IPS-15b (cell line): ENCODE measurements around the gene B9D2.

Experiments used
- H3K27me3 ChIP-seq: one replicate; pipeline ENCODE4 v1.6.1; 2013; ENCODE audit warnings: low read length; ENCODE audit not compliant: control insufficient read depth, insufficient read depth
- H3K36me3 ChIP-seq: one replicate; pipeline ENCODE4 v1.6.1; 2013; ENCODE audit warnings: low read length; ENCODE audit not compliant: control insufficient read depth, insufficient read depth
- H3K4me1 ChIP-seq: one replicate; pipeline ENCODE4 v1.6.1; 2013; ENCODE audit warnings: mild to moderate bottlenecking, low read length; ENCODE audit not compliant: control insufficient read depth, insufficient read depth
- H3K4me3 ChIP-seq: one replicate; pipeline ENCODE4 v1.5.1; 2013; ENCODE audit warnings: low read depth, low read length
- H3K9ac ChIP-seq: one replicate; pipeline ENCODE4 v1.6.1; 2013; ENCODE audit warnings: low read depth, mild to moderate bottlenecking, low read length
- H3K9me3 ChIP-seq: one replicate; pipeline ENCODE4 v1.6.1; 2013; ENCODE audit warnings: mild to moderate bottlenecking, low read length; ENCODE audit not compliant: control insufficient read depth, insufficient read depth

B9D2 gene

DNA sequence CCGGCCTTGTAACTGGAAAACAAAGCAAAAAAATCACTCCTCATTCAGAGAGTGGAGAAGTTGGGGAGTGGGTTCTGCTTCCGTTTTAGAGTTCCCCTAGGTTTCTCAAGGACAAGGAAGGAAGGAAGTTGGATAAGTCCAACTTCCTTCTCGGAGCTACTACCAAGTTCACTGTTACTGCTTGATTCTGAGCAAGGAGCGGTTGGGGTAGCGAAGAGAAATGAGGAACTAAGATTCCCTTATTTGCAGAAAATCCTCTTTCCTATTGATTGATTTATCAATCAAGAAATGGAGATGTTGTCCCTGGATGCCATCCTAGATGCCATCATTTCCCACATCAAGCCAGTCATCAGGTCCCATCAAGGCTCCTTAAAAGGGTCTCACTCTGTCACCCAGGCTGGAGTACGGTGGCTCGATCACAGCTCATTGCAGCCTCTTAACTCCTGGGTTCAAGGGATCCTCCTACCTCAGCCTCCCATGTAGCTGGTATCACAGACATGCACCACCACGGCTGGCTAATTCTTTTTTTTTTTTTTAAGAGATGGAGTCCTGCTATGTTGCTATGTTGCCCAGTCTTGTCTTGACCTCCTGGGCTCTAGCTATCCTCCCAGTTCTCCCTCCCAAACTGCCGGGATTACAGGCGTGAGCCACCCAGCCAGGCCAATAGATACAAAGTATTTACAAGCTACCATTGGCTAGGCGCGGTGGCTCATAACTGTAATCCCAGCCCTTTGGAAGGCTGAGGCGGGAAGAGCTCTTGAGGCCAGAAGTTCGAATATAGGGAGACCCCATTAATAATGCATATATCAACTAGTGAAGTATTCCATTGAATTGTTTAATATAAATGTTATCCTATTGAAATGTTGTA lies 809 bp upstream of the B9D2 start:
- no peaks in the 10 kb centered on the region for H3K36me3 ChIP-seq
- peaks cover 4% of the 10 kb centered on the region for H3K4me1 ChIP-seq
- H3K27me3 ChIP-seq, result no peaks in the 10 kb centered on the region
- peak overlapping the region; percentile 100 for H3K4me3 ChIP-seq
- H3K9me3 ChIP-seq, result no peaks in the 10 kb centered on the region
- peak overlapping the region; percentile 92 for H3K9ac ChIP-seq

DNA sequence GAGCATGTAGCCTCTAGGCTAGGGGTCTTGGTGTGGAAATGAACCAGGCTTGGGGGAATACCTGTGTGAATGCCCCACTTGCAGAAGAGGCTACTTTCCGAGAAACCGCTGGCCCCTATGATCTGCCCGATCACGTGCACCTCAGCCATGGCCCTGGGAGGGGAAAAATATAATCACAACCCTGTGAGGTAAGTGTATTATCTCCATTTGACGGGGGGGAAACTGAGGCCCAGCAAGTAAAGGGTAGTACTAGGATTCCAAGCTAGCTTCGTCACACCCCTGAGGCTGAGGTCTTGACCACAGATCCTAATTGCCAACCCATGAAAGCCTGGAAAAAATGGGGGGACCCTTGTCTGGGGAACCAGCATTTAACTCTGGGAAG lies 587 bp downstream of the B9D2 start:
- Histone ChIP-seq H3K9me3 (no peaks in the 10 kb centered on the region), H3K4me3 (peak overlapping the region; percentile 100), H3K36me3 (no peaks in the 10 kb centered on the region), H3K27me3 (no peaks in the 10 kb centered on the region), H3K4me1 (peaks cover 4% of the 10 kb centered on the region), H3K9ac (peak overlapping the region; percentile 54)

DNA sequence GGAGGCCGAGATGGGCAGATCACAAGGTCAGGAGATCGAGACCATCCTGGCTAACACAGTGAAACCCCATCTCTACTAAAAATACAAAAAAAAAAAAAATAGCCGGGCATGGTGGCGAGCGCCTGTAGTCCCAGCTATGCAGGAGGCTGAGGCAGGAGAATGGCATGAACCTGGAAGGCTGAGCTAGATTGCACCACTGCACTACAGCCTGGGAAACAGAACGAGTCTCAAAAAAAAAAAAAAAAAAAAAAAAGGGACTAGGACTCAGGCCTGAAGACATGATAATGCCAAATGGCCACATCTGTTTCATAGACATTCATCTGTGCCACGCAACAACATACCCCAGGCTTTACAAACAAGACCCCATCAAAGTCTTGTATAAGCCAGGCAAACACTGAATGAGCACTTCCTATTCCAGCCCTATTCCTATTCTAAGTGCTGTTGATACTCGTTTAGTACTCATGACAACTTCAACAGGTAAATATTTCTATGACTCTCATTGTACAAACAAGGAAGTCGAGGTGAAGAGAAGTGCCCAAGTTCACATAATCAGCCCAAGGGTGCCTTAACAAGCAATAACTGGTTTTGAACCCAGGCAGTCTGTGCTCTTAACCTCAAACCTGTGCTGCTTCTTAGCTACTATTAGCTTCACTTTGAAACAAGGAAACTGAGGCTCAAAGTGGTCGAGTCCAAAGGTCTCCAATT lies 1.7 kb downstream of the B9D2 start:
- Histone ChIP-seq H3K36me3 (no peaks in the 10 kb centered on the region), H3K9ac (no peak overlapping the region), H3K27me3 (no peaks in the 10 kb centered on the region), H3K4me1 (peaks cover 4% of the 10 kb centered on the region), H3K4me3 (no peak overlapping the region), H3K9me3 (no peaks in the 10 kb centered on the region)

DNA sequence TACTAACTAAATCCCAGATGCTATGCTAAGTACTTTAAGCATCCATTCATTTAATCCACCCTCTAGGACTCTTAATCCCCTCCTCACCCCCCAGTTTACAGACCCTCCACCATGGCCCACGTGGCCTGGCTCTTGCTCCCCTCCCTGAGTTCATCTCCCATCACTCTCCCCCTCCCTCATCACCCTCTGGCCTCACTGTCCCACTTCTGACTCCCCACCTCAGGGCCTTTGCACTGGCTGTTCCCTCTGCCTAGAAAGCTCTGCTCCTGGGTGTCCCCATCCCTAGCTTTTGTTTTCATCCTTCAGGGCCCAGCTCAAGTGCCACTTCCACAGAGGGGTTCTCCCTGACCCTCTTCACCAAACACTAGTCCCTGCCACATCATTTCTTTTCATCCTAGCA lies 4.2 kb downstream of the B9D2 start:
- Histone ChIP-seq H3K27me3 (peaks cover 3% of the 10 kb centered on the region), H3K9me3 (no peaks in the 10 kb centered on the region), H3K36me3 (no peaks in the 10 kb centered on the region), H3K4me3 (no peak overlapping the region), H3K9ac (no peak overlapping the region), H3K4me1 (peaks cover 4% of the 10 kb centered on the region)

DNA sequence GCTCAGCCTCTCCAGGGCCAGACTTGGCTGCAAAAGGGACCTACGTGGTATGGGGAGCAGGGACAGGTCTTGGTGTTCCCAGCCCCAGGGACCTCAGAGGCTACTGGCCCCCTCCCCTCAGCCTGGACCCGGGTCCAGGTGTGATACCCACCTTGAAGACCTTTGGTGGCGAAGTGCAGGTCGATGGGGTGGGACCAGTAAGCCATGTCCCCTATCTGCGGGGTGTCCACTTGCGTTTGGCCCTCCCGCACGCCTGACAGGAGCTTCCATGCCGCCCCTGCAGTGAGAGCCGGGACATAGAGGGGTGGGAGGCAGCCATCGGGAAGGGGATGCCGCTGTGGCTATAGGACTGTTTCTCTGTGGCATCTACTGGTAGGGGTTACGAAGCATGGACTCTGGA lies 6.2 kb downstream of the B9D2 start:
- no peaks in the 10 kb centered on the region for H3K36me3 ChIP-seq
- H3K4me1 ChIP-seq, result peaks cover 3% of the 10 kb centered on the region
- no peaks in the 10 kb centered on the region for H3K9me3 ChIP-seq
- H3K27me3 ChIP-seq, result peaks cover 3% of the 10 kb centered on the region
- no peak overlapping the region for H3K4me3 ChIP-seq
- no peak overlapping the region for H3K9ac ChIP-seq

DNA sequence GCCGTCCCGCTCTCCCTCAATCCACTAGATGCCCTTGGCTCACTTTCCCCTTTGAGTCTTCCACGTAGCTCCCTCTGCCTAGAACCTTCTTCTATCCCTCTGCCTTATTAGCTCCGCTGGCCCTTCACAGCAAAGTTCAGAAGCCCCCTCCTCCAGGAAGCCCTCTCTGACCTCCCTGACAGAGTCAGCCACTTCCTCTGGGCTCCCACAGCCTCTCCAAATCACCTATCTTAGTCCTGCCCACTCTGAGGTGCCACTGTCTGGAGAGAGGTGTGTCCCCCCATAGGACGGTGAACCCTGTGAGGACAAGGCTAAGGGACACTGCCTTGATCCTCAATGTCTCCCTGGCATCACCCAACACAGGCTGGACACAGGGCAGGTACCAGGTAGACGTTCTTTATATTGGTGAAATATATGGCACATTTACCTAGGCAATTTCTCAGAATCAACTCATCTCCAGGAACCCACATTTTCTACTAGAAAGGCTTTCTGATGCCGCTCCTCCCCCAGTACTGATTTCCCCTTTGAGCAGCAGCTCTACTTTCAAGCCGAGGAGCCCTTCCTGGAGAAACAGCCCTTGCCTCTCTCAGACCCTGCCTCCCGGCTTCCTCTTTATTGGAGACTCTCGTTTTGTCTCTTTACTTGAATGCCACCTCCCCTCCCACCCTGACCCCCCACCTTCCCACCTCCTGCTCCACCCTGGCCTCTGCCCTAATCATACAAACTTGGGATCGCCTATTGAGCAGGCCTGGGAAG lies 6.8 kb downstream of the B9D2 start:
- peaks cover 5% of the 10 kb centered on the region for H3K27me3 ChIP-seq
- H3K36me3 ChIP-seq, result no peaks in the 10 kb centered on the region
- no peaks in the 10 kb centered on the region for H3K9me3 ChIP-seq
- H3K9ac ChIP-seq, result no peak overlapping the region
- H3K4me3 ChIP-seq, result no peak overlapping the region
- H3K4me1 ChIP-seq, result peaks cover 3% of the 10 kb centered on the region

DNA sequence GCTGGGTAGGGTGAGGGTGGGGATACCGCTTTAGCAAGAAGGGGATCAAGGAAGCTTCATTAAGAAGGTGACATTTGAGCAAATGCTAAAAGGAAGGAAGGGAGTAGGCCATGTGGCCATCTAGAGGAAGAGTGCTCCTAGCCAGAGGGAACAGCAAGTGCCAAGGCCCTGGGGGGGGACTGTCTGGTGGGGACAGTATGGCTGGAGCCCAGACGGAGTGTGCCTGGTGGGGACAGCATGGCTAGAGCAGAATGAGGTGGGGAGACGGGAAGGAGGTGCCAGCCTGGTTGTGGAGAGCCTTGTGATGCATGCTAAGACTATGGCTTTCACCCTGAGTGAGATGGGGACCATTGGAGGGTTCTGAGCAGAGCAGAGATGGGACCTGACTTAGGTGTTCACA lies 8.1 kb downstream of the B9D2 start:
- H3K9me3 ChIP-seq, result no peaks in the 10 kb centered on the region

DNA sequence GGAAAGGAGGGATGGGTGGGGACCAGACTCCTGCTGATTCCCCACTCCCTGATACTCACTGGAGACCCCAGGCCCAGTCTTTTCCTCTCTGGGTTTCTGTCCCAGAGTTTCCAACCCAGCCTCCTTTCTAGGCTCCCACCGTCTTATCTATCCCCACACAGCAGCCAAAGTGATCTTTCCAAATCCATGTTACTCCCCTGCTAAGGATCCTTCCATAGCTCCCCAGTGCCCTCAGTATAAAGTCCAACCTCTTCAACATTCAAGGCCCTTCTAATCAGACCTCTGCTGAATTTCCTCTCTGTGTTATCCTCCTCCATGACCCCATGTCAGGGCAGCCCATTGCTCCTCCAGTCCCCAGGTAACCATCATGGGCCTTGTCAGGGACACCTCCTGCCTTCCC lies 8.9 kb downstream of the B9D2 start:
- Histone ChIP-seq H3K4me1 (peaks cover 3% of the 10 kb centered on the region), H3K27me3 (peaks cover 19% of the 10 kb centered on the region), H3K4me3 (no peak overlapping the region), H3K9me3 (no peaks in the 10 kb centered on the region), H3K36me3 (no peaks in the 10 kb centered on the region), H3K9ac (no peak overlapping the region)

More for the DNA sequence above, 8.1 kb downstream of the B9D2 start:
- H3K9ac ChIP-seq, result no peak overlapping the region
- H3K36me3 ChIP-seq, result no peaks in the 10 kb centered on the region
- H3K4me1 ChIP-seq, result peaks cover 3% of the 10 kb centered on the region
- peaks cover 17% of the 10 kb centered on the region for H3K27me3 ChIP-seq
- H3K4me3 ChIP-seq, result no peak overlapping the region

DNA sequence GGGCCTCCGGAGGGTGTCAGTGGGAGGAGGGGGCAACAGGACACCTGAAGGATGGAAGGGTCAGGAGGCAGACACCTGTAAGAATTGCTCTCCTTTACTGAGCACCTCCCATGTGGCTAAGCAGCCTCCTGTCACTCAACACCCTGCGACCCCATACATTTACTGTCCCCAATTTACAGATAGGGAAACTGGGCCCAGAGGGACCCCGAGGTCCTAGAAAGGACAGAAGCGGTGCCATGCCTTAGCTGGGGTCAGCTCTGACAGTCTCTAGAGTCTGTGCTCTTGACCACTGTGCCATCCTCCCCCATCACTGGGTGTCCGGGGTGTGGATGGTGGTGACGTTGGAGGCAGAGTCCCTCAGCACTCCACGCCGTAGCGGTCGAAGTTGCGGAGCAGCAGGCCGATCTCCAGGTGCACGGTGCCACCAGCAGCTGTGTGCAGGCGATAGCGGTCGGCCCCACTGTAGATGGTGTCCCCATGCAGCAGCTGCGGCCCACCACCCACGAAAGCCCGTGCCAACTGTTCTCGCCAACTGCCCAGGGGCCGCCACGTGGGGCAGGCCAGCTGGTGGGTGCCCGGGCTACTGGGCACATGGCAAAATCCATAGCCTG lies 9.5 kb downstream of the B9D2 start:
- peak overlapping the region; percentile 56 for H3K4me3 ChIP-seq
- H3K9ac ChIP-seq, result no peak overlapping the region

DNA sequence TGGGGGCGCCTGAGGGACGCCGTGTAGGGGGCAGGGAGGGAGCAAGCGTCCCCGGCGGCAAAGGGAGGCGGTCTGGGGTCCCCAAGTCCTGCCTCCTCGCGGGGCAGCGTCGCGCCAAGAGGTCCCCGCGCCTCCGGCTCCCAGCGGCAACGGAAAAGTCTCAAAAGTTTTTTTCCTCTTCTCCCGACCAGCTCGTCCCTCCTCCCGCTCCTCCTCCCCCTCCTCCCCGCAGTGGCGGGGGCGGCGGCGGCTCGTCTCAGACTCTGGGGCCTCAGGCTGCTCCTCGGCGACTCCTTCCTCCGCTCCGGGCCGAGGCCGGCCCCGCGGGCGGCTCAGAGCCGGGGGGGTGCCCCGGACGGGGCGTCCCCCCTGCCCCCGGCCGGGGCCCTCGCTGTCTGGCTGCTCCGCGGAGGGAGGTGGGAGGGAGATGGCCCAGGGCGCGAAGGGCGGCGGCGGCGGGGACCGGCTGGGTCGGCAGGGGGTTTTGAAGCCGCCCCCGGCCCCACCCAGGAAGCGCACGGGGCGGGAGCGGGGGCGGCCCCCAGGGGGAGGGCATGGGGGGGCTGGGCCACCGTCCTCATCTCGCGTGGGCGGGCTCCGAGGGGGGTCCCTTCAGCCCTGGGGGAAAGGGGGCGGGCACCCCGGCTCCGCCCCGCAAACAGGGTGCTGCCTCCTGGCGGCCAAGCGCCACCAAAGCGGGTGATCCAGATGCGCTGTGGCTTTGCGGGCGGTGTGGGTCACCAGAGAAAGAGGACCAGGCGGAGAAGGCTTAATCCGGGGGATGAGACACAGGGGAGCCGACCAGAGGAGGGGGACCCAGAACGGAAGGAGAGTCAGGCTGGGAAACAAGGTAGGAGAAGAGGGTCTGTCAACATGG lies 10.2 kb downstream of the B9D2 start, which contains the start of gene TGFB1:
Gene TGFB1, minus strand, starts transcription at position 457 of the 877 bp plus-strand sequence. CDS start 878 bp downstream, outside the sequence.
- no peaks in the 10 kb centered on the region for H3K36me3 ChIP-seq
- H3K4me1 ChIP-seq, result peaks cover 3% of the 10 kb centered on the region
- peaks cover 19% of the 10 kb centered on the region for H3K27me3 ChIP-seq
- peak within 1 kb of the TSS; percentile 56 for H3K4me3 ChIP-seq
- H3K9me3 ChIP-seq, result no peaks in the 10 kb centered on the region
- H3K9ac ChIP-seq, result peak within 1 kb of the TSS; percentile 73

More for the DNA sequence above, 9.5 kb downstream of the B9D2 start:
- peaks cover 19% of the 10 kb centered on the region for H3K27me3 ChIP-seq
- no peaks in the 10 kb centered on the region for H3K36me3 ChIP-seq
- no peaks in the 10 kb centered on the region for H3K9me3 ChIP-seq
- peaks cover 3% of the 10 kb centered on the region for H3K4me1 ChIP-seq
